ENCODE data around the gene LRIT3. TPM values are rescaled to one million over a fixed set of nuclear protein-coding genes. Genes with fewer than 3 reads are reported as not detected.

The LRIT3 gene
- polyA plus RNA-seq, 3 donors: 0.07 TPM; not detected in 2

DNA sequence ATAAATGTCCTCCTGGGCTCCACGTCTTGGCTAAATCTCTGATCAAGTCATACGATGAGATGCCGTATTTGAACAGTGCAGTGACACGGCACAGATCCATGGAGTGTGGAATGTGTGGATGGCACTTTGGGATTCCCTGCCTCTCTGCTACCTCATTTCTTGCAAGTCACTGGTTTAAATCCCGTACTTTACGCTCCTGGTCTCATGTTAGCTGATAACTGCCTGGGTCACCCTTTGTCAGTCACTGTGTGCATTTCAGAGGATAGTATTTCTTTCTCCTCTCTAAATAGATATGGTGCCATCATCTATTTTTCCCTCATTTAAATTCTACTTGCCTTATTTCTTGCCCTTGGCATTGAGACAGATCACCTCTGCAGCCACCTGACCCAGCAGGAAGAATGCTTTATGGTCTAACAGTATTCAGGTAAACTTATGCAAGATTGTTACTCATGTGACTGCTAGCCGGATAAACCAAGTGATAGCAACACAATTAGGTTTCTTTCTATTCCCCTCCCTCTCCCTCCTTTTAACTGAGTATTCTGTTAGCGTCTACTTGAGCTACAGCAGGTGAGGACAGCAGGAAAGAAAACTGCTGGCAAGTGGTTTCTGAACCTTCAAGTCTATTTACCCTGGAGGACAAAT lies 67.6 kb downstream of the LRIT3 start:
- peaks cover 8% of the 10 kb centered on the region for H3K4me1 Mint-ChIP-seq
- H3K27me3 Mint-ChIP-seq (ENCODE audit: low read depth in 3 of 3): peaks cover 0 to 3% (median 3%) of the 10 kb centered on the region in 3 donors
- WGBS (ENCODE audit: insufficient coverage): 97% methylated on average over 4 of the region's 8 CpGs
- H3K9ac ChIP-seq (ENCODE audit: insufficient read depth, low read length, poor library complexity, severe bottlenecking): no peak overlapping the region
- H3K9me3 ChIP-seq (replicated peaks in 1 of 2; ENCODE audit: control insufficient read depth in 1 of 2, insufficient read depth in 1 of 2, low read length in 2 of 2): no peaks in the 10 kb centered on the region
- H3K4me3 Mint-ChIP-seq: no peak overlapping the region
- H3K4me3 ChIP-seq (replicated peaks in 1 of 3; ENCODE audit: low read depth in 2 of 3, low read length in 3 of 3): no peak overlapping the region
- no peaks in the 10 kb centered on the region for H3K36me3 Mint-ChIP-seq
- DNase-seq: no peak
- no peak overlapping the region for H3K4me2 ChIP-seq (replicated peaks; ENCODE audit: extremely low read depth, low read length, poor library complexity, severe bottlenecking)
- H3K27ac ChIP-seq (ENCODE audit: low read depth in 1 of 2, low read length in 2 of 2): no peak overlapping the region
- H4K20me1 ChIP-seq (ENCODE audit: insufficient read depth, low read length): no peaks in the 10 kb centered on the region
- peaks cover 0 to 5% of the 10 kb centered on the region in 2 donors for H3K4me1 ChIP-seq (ENCODE audit: control insufficient read depth in 1 of 2, insufficient read depth in 2 of 2, low read length in 2 of 2)
- no peak overlapping the region for H3K27ac Mint-ChIP-seq
- H2AFZ ChIP-seq (ENCODE audit: insufficient read depth, low read depth, low read length, poor library complexity, severe bottlenecking): no peak overlapping the region
- no peaks in the 10 kb centered on the region for H3K27me3 ChIP-seq (ENCODE audit: control insufficient read depth in 2 of 2, insufficient read depth in 2 of 2, low read length in 2 of 2)
- no peaks in the 10 kb centered on the region for H3K79me2 ChIP-seq (ENCODE audit: insufficient read depth, low read length)
- no peaks in the 10 kb centered on the region for H3K36me3 ChIP-seq (replicated peaks in 1 of 2; ENCODE audit: control insufficient read depth in 1 of 2, insufficient read depth in 2 of 2, low read length in 2 of 2)
- TF ChIP-seq, protein P1, sequence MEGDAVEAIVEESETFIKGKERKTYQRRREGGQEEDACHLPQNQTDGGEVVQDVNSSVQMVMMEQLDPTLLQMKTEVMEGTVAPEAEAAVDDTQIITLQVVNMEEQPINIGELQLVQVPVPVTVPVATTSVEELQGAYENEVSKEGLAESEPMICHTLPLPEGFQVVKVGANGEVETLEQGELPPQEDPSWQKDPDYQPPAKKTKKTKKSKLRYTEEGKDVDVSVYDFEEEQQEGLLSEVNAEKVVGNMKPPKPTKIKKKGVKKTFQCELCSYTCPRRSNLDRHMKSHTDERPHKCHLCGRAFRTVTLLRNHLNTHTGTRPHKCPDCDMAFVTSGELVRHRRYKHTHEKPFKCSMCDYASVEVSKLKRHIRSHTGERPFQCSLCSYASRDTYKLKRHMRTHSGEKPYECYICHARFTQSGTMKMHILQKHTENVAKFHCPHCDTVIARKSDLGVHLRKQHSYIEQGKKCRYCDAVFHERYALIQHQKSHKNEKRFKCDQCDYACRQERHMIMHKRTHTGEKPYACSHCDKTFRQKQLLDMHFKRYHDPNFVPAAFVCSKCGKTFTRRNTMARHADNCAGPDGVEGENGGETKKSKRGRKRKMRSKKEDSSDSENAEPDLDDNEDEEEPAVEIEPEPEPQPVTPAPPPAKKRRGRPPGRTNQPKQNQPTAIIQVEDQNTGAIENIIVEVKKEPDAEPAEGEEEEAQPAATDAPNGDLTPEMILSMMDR (IDR thresholded peaks at IDR 0.05): no peak
- intact Hi-C loops (cut with micrococcal nuclease): no loop called here
- peaks cover 0 to 2% (median 0%) of the 10 kb centered on the region in 7 donors for H3K9me3 Mint-ChIP-seq

DNA sequence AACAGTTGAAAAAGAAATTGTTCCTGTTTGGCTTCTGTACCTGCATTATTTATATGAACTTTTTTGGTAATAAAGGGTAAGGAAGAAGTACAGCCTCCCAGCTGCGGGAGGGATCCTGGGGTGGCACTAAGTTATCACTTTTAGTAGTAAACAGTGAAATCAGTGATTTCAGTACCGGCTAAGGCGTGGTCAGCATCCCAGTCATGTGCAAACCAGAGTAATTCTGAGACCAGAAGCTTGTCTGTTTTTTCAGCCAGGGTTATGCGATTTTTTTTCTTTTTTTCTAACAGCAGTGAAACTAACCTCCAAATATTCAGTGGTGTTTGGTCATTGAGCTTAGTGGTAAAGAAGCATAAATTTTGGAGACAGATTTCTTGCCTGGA lies 68.1 kb downstream of the LRIT3 start:
- Mint-ChIP-seq H3K36me3 (no peaks in the 10 kb centered on the region), H3K4me1 (peaks cover 8% of the 10 kb centered on the region), H3K27ac (no peak overlapping the region), H3K27me3 (ENCODE audit: low read depth in 3 of 3) (peaks cover 0 to 3% (median 3%) of the 10 kb centered on the region in 3 donors), H3K9me3 (peaks cover 0 to 2% (median 0%) of the 10 kb centered on the region in 7 donors), H3K4me3 (no peak overlapping the region)
- H2AFZ ChIP-seq (ENCODE audit: insufficient read depth, low read depth, low read length, poor library complexity, severe bottlenecking): no peak overlapping the region
- H4K20me1 ChIP-seq (ENCODE audit: insufficient read depth, low read length): no peaks in the 10 kb centered on the region
- H3K4me1 ChIP-seq (ENCODE audit: control insufficient read depth in 1 of 2, insufficient read depth in 2 of 2, low read length in 2 of 2): peaks cover 0 to 5% of the 10 kb centered on the region in 2 donors
- no peaks in the 10 kb centered on the region for H3K9me3 ChIP-seq (replicated peaks in 1 of 2; ENCODE audit: control insufficient read depth in 1 of 2, insufficient read depth in 1 of 2, low read length in 2 of 2)
- TF ChIP-seq, protein P1 (IDR thresholded peaks at IDR 0.05): no peak
- no peaks in the 10 kb centered on the region for H3K79me2 ChIP-seq (ENCODE audit: insufficient read depth, low read length)
- H3K27me3 ChIP-seq (ENCODE audit: control insufficient read depth in 2 of 2, insufficient read depth in 2 of 2, low read length in 2 of 2): no peaks in the 10 kb centered on the region
- H3K36me3 ChIP-seq (replicated peaks in 1 of 2; ENCODE audit: control insufficient read depth in 1 of 2, insufficient read depth in 2 of 2, low read length in 2 of 2): no peaks in the 10 kb centered on the region
- intact Hi-C loops (cut with micrococcal nuclease): no loop called here
- no peak overlapping the region for H3K9ac ChIP-seq (ENCODE audit: insufficient read depth, low read length, poor library complexity, severe bottlenecking)
- no peak overlapping the region for H3K4me3 ChIP-seq (replicated peaks in 1 of 3; ENCODE audit: low read depth in 2 of 3, low read length in 3 of 3)
- H3K4me2 ChIP-seq (replicated peaks; ENCODE audit: extremely low read depth, low read length, poor library complexity, severe bottlenecking): no peak overlapping the region
- no peak overlapping the region for H3K27ac ChIP-seq (ENCODE audit: low read depth in 1 of 2, low read length in 2 of 2)
- DNase-seq: no peak
- 94% methylated on average over 3 of the region's 4 CpGs for WGBS (ENCODE audit: insufficient coverage)
